Breast epithelium (tissue), 3 donors: ENCODE data around the gene PRX.

Source experiments
- POLR2AphosphoS5 ChIP-seq, 3 donors: sonication (generic); formaldehyde crosslinking; IDR thresholded peaks; one replicate each; pipeline ENCODE4 v1.6.1; 2017; ENCODE audit warnings: antibody characterized with exemption in 3 of 3
- TF ChIP-seq, protein P1 (sequence below), 3 donors: fragments of 450-650 bp; IDR thresholded peaks; one replicate each; pipeline ENCODE4 v1.5.1; 2016 to 2017; ENCODE audit warnings: antibody characterized with exemption in 3 of 3, mild to moderate bottlenecking in 3 of 3, moderate library complexity in 3 of 3

DNA sequence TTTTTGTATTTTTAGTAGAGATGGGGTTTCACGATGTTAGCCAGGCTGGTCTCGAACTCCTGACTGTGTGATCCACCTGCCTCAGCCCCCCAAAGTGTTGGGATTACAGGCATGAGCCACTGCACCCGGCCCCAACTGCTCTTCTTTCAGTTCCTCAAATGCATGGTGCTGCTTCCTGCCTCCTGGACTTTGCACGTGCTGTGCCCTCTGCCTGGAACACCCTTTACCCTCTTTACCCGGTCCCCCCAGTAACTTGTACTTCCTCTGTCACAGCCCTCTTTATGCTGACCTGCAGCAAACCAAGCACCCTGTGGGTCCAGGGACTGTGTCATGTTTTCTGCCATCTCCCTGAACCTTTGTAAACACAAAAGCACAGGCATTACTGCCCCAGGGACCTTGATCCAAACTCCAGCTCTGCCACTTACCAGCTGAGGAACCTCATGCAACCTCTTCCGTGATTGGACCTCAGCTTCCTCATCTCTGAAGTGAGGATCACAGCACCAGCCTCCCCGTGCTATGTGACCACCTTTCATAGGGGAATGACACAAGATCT is 48.6 kb upstream of the PRX start:
- TF ChIP-seq, protein P1, sequence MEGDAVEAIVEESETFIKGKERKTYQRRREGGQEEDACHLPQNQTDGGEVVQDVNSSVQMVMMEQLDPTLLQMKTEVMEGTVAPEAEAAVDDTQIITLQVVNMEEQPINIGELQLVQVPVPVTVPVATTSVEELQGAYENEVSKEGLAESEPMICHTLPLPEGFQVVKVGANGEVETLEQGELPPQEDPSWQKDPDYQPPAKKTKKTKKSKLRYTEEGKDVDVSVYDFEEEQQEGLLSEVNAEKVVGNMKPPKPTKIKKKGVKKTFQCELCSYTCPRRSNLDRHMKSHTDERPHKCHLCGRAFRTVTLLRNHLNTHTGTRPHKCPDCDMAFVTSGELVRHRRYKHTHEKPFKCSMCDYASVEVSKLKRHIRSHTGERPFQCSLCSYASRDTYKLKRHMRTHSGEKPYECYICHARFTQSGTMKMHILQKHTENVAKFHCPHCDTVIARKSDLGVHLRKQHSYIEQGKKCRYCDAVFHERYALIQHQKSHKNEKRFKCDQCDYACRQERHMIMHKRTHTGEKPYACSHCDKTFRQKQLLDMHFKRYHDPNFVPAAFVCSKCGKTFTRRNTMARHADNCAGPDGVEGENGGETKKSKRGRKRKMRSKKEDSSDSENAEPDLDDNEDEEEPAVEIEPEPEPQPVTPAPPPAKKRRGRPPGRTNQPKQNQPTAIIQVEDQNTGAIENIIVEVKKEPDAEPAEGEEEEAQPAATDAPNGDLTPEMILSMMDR (IDR thresholded peaks at IDR 0.05) = no peak
- no peak for TF ChIP-seq POLR2AphosphoS5 (IDR thresholded peaks at IDR 0.05)
